Measurements from ENCODE around the gene C4BPA.

The C4BPA gene

GRCh38 chr1:207077470-207078377, 26.3 kb upstream of the C4BPA start:
- peak; percentile 45 for DNase-seq (ENCODE audit: low read depth)

GRCh38 chr1:207078578-207079132, 25.4 kb upstream of the C4BPA start:
- DNase-seq (ENCODE audit: low read depth), result no peak

DNA sequence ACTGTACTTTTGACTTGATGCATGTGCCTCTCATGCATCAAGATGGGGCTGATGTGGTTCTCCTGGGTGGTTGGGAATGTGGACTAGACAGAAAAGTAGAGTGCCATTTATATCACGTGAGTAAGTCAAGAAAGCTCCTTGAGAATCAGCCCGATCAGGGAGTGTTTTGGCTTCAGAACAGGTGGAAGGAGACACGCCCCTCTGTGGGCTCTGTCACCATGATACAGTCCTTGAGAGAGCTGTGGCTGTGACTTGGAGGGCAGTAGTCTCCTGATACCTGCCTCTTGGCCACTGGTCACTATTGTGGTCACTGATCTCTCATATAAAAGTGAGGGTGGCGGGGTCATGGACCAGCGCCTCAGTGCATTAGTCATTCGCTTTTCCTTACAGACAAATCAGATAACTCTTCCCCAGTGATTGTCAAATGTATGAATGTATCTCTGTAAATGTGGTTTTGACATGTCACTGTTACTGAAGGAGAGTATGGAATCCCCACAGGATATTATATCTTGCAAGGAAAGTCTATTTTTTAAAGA, 24.3 kb upstream of the C4BPA start:
- no peak for DNase-seq (ENCODE audit: low read depth)

GRCh38 chr1:207081088-207081487, 22.9 kb upstream of the C4BPA start:
- no peak for DNase-seq (ENCODE audit: low read depth)

GRCh38 chr1:207081806-207082205, 22.2 kb upstream of the C4BPA start:
- DNase-seq (ENCODE audit: low read depth), result no peak

DNA sequence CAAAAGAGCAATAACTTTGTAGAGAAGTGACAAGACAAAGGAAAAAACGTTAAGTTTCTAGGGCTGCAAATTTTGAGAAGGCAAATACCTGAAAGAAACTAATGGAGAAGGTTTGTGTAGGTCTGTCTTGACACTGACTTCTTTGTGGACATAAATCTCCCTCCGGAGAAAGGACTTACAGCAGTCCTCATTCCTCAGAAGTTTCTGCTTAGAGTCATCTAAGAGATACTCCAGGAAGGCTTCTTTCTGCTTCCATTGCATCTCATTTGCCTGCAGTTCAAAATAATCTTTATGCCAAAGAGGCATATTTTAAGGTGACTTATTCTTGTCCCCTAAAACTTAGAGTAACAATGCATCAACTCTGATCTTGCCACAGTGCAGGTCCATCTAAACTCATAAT, 19.8 kb upstream of the C4BPA start:
- DNase-seq (ENCODE audit: low read depth), result no peak

- peak; percentile 33 for DNase-seq (ENCODE audit: low read depth)
Observed at GRCh38 chr1:207084701-207085180, 19.3 kb upstream of the C4BPA start.

DNA sequence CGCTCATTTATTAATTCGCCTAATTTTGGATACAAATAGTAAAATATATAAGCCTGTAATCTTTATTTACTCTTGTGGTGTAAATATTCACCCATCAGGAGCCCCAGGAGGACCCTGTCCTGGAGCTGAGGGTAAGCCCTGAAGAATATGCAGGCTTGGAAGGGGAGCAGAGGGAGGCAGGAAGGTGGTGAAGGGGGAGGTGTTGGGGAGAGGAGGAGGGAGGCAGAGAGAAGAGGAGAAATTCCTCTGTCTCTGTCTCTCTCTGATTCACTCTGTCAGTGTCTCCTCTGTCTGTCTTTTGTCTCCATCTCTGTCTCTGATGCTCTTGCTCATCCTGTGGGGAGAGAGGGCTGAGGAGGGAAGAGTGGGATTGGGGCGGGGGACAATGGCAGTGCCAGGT, 18.1 kb upstream of the C4BPA start:
- DNase-seq (ENCODE audit: low read depth), result no peak

DNA sequence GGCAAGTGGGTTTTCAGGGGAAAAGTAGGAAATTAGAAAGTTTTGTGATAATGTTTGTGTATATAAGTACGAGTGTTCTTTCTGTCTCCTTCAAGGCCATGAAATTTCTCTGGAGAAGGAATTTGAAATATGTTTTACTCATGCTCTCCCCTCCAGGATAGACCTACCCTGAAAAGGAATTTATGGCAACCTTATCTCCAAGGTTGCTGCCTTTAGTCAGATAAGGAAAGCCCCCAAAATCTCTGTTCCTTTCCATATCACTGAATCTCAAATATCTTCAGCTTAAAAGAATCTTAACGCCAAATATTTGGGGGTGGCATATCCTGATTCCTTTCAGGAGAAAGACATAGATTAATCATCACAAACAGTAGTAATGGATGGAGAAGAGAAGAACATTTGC, 15.9 kb upstream of the C4BPA start:
- no peak for DNase-seq (ENCODE audit: low read depth)

DNA sequence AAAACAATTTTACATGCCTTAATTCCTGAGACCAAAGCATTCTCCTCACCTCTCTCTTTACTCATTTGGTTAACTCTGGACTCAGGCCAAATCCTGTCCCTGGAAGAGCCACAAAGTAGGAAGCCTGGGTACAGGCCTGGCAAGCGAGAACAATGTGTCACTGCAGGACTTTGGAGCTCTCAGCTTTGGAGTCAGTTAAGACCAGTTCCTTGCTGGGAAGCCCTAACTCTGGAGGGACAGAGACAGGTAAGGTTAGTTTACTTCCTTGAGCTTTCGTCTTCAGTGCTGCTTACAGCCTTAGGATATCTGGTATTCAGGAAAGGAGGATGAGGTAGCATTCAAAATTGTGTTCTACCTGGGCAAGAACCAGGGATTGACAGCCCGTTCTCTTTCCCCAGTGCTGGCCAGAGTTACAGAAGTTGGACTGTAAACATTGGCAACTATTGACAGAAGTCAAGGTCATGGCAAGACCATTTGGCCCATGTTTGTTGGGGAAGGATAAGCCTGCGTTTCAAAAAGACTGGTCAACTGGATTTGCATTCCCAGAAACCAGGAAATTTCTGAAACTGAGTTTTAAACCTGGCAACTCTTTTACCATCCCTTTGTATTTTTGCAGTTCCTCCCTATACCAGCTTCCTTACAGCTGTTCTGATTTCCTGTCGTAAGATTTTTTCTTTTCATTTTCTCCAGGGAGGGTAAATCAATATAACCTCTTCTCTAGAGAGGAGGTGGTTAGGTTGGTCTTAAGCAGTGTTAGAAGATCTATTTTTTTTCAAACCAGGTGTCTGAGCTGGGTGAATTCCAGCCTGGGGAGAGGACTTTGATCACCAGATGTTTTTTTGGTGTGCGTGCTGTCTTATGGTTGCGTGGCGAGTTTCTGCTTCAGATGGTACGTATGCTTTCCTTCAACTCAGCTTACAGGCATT, 15.1 kb upstream of the C4BPA start, which contains the start of gene C4BPB:
C4BPB (plus strand) TSS at position 160 of the 926 bp plus-strand sequence; CDS start at position 832, 672 bp downstream.
- no peak for DNase-seq (ENCODE audit: low read depth)

- DNase-seq (ENCODE audit: low read depth), result no peak
Observed at GRCh38 chr1:207089627-207090355, 14.2 kb upstream of the C4BPA start.

- DNase-seq (ENCODE audit: low read depth), result no peak
Observed at GRCh38 chr1:207091200-207091908, 12.7 kb upstream of the C4BPA start.

GRCh38 chr1:207093944-207094343, 10.1 kb upstream of the C4BPA start:
- no peak for DNase-seq (ENCODE audit: low read depth)

DNA sequence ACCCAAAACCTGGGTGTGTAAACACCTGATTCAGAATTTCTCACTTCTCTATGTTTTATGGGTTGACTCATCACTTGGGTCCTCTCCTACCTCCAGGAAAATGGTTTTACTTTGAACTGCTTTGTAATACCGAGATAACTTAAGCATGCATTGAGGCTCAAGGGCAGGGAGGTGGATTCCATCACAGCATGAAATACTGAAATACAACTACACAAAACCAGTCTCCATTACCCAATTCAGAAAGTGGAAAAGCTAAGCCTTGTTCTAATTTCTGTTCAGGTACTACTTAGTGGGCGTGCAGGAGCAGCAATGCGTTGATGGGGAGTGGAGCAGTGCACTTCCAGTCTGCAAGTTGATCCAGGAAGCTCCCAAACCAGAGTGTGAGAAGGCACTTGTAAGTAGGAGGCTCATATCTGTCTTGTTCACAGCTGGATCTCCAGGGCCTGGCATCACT, 6.1 kb upstream of the C4BPA start:
- no peak for DNase-seq (ENCODE audit: low read depth)

GRCh38 chr1:207101720-207102119, 2.3 kb upstream of the C4BPA start:
- no peak for DNase-seq (ENCODE audit: low read depth)

DNA sequence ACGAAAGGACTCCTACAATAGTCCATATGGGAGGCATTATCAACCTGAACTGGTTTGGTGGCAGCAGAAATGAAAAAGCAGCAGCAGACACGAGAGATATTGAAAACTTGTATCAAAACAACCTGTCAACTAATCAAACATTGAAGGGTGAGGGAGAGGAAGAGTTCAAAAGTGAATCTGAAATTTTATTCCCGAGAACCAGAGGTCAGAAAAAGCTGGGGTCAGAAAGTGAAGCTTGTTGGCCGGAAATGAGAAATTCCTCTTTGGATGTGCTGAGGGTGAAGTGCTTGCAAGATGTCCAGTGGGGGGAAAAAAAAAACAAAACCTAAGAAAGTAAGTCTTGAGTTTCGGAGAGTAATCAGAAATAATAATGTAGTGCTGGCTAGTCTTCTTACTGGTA, 1.9 kb upstream of the C4BPA start:
- no peak for DNase-seq (ENCODE audit: low read depth)

- no peak for DNase-seq (ENCODE audit: low read depth)
Observed at GRCh38 chr1:207102659-207103058, 1.4 kb upstream of the C4BPA start.

DNA sequence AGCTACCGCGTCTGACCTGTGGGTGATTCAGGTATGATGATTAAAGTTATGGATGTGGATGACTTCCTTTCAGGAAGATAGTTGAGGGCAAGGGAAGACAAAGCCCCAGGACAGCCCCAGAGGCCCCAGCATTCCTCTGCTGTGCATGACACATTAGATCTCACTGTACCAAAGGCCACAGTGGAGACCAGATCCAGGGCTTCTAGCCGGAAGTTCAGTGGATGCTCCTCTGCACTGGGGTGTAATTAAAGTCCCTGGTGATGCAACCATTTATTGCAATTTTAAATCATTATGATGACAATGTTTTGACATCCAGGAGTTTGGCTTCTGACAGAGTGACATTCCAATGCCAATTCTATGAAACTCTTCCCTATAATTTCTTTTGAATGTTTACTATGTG, 5.0 kb downstream of the C4BPA start:
- DNase-seq (ENCODE audit: low read depth), result no peak

GRCh38 chr1:207112616-207113296, 8.7 kb downstream of the C4BPA start:
- DNase-seq (ENCODE audit: low read depth), result no peak

- no peak for DNase-seq (ENCODE audit: low read depth)
Observed at GRCh38 chr1:207115269-207115668, 11.2 kb downstream of the C4BPA start.
